ENCODE data around the gene PRR7.

DNA sequence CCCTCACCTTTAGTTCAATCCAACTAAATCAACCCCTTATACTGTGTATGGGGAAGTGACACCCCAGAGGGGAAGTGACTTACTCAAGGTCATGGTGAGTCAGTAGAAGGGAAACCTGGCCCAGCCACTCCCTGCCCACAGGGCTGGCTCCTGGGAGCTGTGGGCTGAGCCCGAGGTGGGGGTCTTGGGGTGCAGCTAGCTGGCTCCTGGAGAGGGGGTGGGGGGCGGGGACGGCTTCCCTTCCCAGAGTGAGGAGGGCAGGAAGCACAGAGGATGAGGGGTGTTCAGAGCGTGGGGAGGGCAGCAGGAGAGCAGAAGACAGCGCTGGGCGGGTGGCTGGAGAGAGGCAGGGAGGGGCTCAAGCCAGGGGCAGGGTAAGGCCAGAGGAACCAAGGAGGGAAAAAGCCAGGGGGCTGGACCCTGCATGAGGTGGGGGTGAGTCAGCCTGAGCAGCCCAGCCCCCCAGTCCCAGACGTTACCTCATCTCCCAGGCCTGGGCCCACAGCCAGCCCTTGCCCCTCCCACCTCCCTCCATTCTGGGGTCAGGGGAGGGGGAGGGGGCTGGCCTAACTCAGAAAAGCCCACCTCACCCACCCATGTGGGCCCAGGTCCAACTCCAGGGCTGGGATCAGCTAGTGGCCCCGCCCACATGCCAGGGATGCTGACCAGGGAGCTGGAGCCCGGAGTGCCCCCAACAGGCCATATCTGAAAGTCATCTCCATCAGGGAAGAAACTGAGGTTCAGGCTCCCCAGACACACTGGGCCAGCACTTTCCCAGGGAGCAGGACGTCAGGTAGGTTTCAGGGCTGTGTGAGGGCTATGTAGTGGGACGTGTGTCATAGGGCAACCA, 48.0 kb downstream of the PRR7 start:
- TF ChIP-seq, protein P1, sequence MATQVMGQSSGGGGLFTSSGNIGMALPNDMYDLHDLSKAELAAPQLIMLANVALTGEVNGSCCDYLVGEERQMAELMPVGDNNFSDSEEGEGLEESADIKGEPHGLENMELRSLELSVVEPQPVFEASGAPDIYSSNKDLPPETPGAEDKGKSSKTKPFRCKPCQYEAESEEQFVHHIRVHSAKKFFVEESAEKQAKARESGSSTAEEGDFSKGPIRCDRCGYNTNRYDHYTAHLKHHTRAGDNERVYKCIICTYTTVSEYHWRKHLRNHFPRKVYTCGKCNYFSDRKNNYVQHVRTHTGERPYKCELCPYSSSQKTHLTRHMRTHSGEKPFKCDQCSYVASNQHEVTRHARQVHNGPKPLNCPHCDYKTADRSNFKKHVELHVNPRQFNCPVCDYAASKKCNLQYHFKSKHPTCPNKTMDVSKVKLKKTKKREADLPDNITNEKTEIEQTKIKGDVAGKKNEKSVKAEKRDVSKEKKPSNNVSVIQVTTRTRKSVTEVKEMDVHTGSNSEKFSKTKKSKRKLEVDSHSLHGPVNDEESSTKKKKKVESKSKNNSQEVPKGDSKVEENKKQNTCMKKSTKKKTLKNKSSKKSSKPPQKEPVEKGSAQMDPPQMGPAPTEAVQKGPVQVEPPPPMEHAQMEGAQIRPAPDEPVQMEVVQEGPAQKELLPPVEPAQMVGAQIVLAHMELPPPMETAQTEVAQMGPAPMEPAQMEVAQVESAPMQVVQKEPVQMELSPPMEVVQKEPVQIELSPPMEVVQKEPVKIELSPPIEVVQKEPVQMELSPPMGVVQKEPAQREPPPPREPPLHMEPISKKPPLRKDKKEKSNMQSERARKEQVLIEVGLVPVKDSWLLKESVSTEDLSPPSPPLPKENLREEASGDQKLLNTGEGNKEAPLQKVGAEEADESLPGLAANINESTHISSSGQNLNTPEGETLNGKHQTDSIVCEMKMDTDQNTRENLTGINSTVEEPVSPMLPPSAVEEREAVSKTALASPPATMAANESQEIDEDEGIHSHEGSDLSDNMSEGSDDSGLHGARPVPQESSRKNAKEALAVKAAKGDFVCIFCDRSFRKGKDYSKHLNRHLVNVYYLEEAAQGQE (IDR thresholded peaks at IDR 0.05; ENCODE audit: borderline replicate concordance): no peak
- TF ChIP-seq, protein P2, sequence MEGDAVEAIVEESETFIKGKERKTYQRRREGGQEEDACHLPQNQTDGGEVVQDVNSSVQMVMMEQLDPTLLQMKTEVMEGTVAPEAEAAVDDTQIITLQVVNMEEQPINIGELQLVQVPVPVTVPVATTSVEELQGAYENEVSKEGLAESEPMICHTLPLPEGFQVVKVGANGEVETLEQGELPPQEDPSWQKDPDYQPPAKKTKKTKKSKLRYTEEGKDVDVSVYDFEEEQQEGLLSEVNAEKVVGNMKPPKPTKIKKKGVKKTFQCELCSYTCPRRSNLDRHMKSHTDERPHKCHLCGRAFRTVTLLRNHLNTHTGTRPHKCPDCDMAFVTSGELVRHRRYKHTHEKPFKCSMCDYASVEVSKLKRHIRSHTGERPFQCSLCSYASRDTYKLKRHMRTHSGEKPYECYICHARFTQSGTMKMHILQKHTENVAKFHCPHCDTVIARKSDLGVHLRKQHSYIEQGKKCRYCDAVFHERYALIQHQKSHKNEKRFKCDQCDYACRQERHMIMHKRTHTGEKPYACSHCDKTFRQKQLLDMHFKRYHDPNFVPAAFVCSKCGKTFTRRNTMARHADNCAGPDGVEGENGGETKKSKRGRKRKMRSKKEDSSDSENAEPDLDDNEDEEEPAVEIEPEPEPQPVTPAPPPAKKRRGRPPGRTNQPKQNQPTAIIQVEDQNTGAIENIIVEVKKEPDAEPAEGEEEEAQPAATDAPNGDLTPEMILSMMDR (IDR thresholded peaks at IDR 0.05; ENCODE audit: poor library complexity, severe bottlenecking): no peak
- TF ChIP-seq POLR2AphosphoS5 (IDR thresholded peaks at IDR 0.05): no peak
- no peak for TF ChIP-seq EZH2 (IDR thresholded peaks at IDR 0.05; ENCODE audit: borderline replicate concordance, insufficient read depth, low read length, poor library complexity, severe bottlenecking)
- TF ChIP-seq TAF1 (IDR thresholded peaks at IDR 0.05; ENCODE audit: low read depth): no peak
- no peak for TF ChIP-seq EP300 (conservative IDR thresholded peaks at IDR 0.05; ENCODE audit: poor library complexity, severe bottlenecking)
